A549 (cell line): Measurements from ENCODE around the gene NME3. TPM values are rescaled to one million over a fixed set of nuclear protein-coding genes. Genes with fewer than 3 reads are reported as not detected.
"Not testable (repeated sequence)": the region's sequence is repeated elsewhere in the genome, so short reads cannot be mapped to it uniquely, and the experiment has no call there.

Experiments
- ATAC-seq, 2 experiments: fragments of 200-7000 bp in 1 of 2; fragments of >200 bp in 1 of 2; cut with Nextera tagmentation in 1 of 2; cut with Tn5 transposase in 1 of 2; 3 replicates each; pipeline versions ENCODE4 v1.8.0 to v1.9.1; 2018 to 2020; ENCODE audit warnings: mild to moderate bottlenecking in 1 of 2, moderate library complexity in 1 of 2
- CTCF ChIA-PET: fragments of 300-600 bp; sonication (Branson Sonifier 250); formaldehyde crosslinking; extraction: SDS; loops from one replicate; lab custom pipeline; 2021; ENCODE audit warnings: antibody characterized with exemption, inconsistent platforms; lab: Yijun Ruan, JAX
- POLR2A ChIA-PET: fragments of 350-600 bp; formaldehyde crosslinking; extraction: SDS; loops from one replicate; lab custom pipeline; 2021; ENCODE audit warnings: antibody characterized with exemption, inconsistent platforms; lab: Yijun Ruan, JAX
- DNase-seq, 2 experiments: peaks; one replicate each; pipeline versions ENCODE4 v3.0.0 to v3.0.0-alpha.2; 2011 to 2016; ENCODE audit warnings: low read depth in 1 of 2, low spot score in 1 of 2
- FAIRE-seq: peaks from 2 replicates; lab custom pipeline; 2011; peaks lifted over from hg19 to GRCh38; lab: Jason Lieb, UNC
- H3K27ac ChIP-seq, 2 experiments: fragments of >200 bp; sonication (Bioruptor Twin); formaldehyde crosslinking; 3 replicates each; pipeline ENCODE4 v1.5.1; 2016 to 2017
- H3K4me1 ChIP-seq: fragments of >200 bp; sonication (Bioruptor Twin); formaldehyde crosslinking; 3 replicates; pipeline ENCODE4 v1.6.1; 2016
- H3K4me2 ChIP-seq: fragments of >200 bp; sonication (Bioruptor Twin); formaldehyde crosslinking; 3 replicates; pipeline ENCODE4 v1.6.1; 2016
- H3K4me3 ChIP-seq: fragments of >200 bp; sonication (Bioruptor Twin); formaldehyde crosslinking; 3 replicates; pipeline ENCODE4 v1.5.1; 2016
- H3K9me3 ChIP-seq: fragments of >200 bp; sonication (Bioruptor Twin); formaldehyde crosslinking; 3 replicates; pipeline ENCODE4 v1.6.1; 2016
- CHD2 ChIP-seq: fragments of 150-350 bp; IDR thresholded peaks from 2 replicates; pipeline ENCODE4 v1.6.1; 2014; ENCODE audit warnings: low read length; ENCODE audit not compliant: partially characterized antibody
- CTCF ChIP-seq: fragments of >200 bp; sonication (Bioruptor Twin); formaldehyde crosslinking; IDR thresholded peaks from 3 replicates; pipeline ENCODE4 v1.5.1; 2016
- E2F6 ChIP-seq: IDR thresholded peaks from 2 replicates; pipeline ENCODE4 v1.6.1; 2012; ENCODE audit warnings: low read depth, borderline replicate concordance
- EHMT2 ChIP-seq: fragments of 200-600 bp; sonication (generic); IDR thresholded peaks from 2 replicates; pipeline ENCODE4 v1.6.1; 2016; ENCODE audit warnings: antibody characterized with exemption, low read depth, mild to moderate bottlenecking, moderate library complexity
- ELK1 ChIP-seq: fragments of 150-350 bp; IDR thresholded peaks from 2 replicates; pipeline ENCODE4 v1.6.1; 2014; ENCODE audit warnings: low read depth, mild to moderate bottlenecking, low read length
- EP300 ChIP-seq, 2 experiments: fragments of >200 bp; sonication (Bioruptor Twin); formaldehyde crosslinking; IDR thresholded peaks; 2 replicates in 1 of 2; 3 replicates in 1 of 2; pipeline ENCODE4 v1.6.1; 2016 to 2017
- GATA3 ChIP-seq: IDR thresholded peaks from 2 replicates; pipeline ENCODE4 v1.6.1; 2012; ENCODE audit warnings: borderline replicate concordance
- HDAC2 ChIP-seq: fragments of 200-600 bp; sonication (generic); IDR thresholded peaks from 2 replicates; pipeline ENCODE4 v1.6.1; 2016
- NR3C1 ChIP-seq: fragments of >200 bp; sonication (Bioruptor Twin); formaldehyde crosslinking; IDR thresholded peaks from 3 replicates; pipeline ENCODE4 v1.6.1; 2017
- PBX3 ChIP-seq: IDR thresholded peaks from 2 replicates; pipeline ENCODE4 v1.6.1; 2012
- RAD21 ChIP-seq, 2 experiments: fragments of >200 bp in 1 of 2; sonication (Bioruptor Twin) in 1 of 2; formaldehyde crosslinking in 1 of 2; IDR thresholded peaks in 1 of 2; conservative IDR thresholded peaks in 1 of 2; 2 replicates in 1 of 2; 3 replicates in 1 of 2; pipeline ENCODE4 v1.6.1; 2012 to 2018; ENCODE audit warnings: inconsistent platforms in 1 of 2
- RARB ChIP-seq: fragments of 250-450 bp; sonication (Bioruptor Pico); IDR thresholded peaks from 2 replicates; pipeline ENCODE4 v1.8.0; 2021; ENCODE audit warnings: mild to moderate bottlenecking, moderate library complexity
- RCOR1 ChIP-seq: fragments of 150-350 bp; IDR thresholded peaks from 2 replicates; pipeline ENCODE4 v1.6.1; 2014; ENCODE audit warnings: antibody characterized with exemption, low read length, low read depth
- SMC3 ChIP-seq: fragments of >200 bp; sonication (Bioruptor Twin); formaldehyde crosslinking; IDR thresholded peaks from 3 replicates; pipeline ENCODE4 v1.6.1; 2018; ENCODE audit warnings: inconsistent platforms
- SREBF2 ChIP-seq: fragments of 450-650 bp; IDR thresholded peaks from 2 replicates; pipeline ENCODE4 v1.6.1; 2014; ENCODE audit warnings: mild to moderate bottlenecking, moderate library complexity
- TFCP2L1 ChIP-seq: fragments of 250-450 bp; sonication (Bioruptor Pico); IDR thresholded peaks from 2 replicates; pipeline ENCODE4 v1.5.0; 2021; ENCODE audit warnings: mild to moderate bottlenecking
- USF2 ChIP-seq: fragments of 450-650 bp; IDR thresholded peaks from 2 replicates; pipeline ENCODE4 v1.6.1; 2014; ENCODE audit warnings: antibody characterized with exemption
- ZFP36 ChIP-seq: fragments of 450-650 bp; IDR thresholded peaks from 2 replicates; pipeline ENCODE4 v1.6.1; 2014; ENCODE audit warnings: borderline replicate concordance; ENCODE audit not compliant: partially characterized antibody
- ZNF302 ChIP-seq: fragments of 250-450 bp; sonication (Bioruptor Pico); IDR thresholded peaks from 2 replicates; pipeline ENCODE4 v1.9.0; 2021; ENCODE audit warnings: inconsistent platforms, mild to moderate bottlenecking, moderate library complexity
- ZSCAN20 ChIP-seq: fragments of 250-450 bp; sonication (Bioruptor Pico); IDR thresholded peaks from 2 replicates; pipeline ENCODE4 v1.8.0; 2022; ENCODE audit warnings: mild to moderate bottlenecking, moderate library complexity
- WGBS: methylation state at CpG from one replicate; pipeline ENCODE4 v1.1.6; 2017; ENCODE audit errors: missing lambda C conversion rate; 5-methylcytosine and 5-hydroxymethylcytosine counted together
- polyA plus RNA-seq, 4 experiments: library from polyadenylated mRNA; depleted of rRNA in 3 of 4; stranded (reverse); fragments of >200 nt; fragmentation: RNase III in 1 of 4; extraction: RNeasy Plus Mini Kit Qiagen cat#74134 plus additional on column Dnase treatment in 1 of 4; gene quantifications; 2 replicates in 3 of 4; 3 replicates in 1 of 4; pipeline ENCODE4 v1.2.3, GENCODE V29; 2011 to 2017

Gene NME3
- polyA plus RNA-seq, 2 of the 4 experiments (the other 2 are of a cell fraction) = 15.2 to 49.9 TPM

- no peak for TF ChIP-seq USF2
- no peak for TF ChIP-seq SMC3
- TF ChIP-seq RCOR1 = no peak
Measured at GRCh38 chr16:1734816-1735215, 36.5 kb downstream of the NME3 start (continued).

- no peak for ATAC-seq
- DNase-seq = no peak
- H3K4me2 ChIP-seq = no peak overlapping the region
- peaks cover 6% of the 10 kb centered on the region; the same call in 1 of the 3 replicates for H3K9me3 ChIP-seq
- POLR2A ChIA-PET = no interaction called here
- H3K4me3 ChIP-seq = no peak overlapping the region
- H3K4me1 ChIP-seq = no peaks in the 10 kb centered on the region
- TF ChIP-seq RARB (CRISPR knock-in tag) (no peak), CTCF (no peak), ZFP36 (no peak), CHD2 (no peak), GATA3 (no peak), RAD21 (conservative IDR thresholded peaks at IDR 0.05 in 1 of 2, IDR thresholded peaks at IDR 0.05 in 1 of 2) (no peak), SMC3 (no peak), NR3C1 (no peak), ELK1 (no peak), SREBF2 (no peak), PBX3 (no peak), RCOR1 (no peak), EP300 (IDR thresholded peaks at IDR 0.05) (no peak), EHMT2 (no peak), ZNF302 (CRISPR knock-in tag) (no peak), TFCP2L1 (CRISPR knock-in tag) (no peak), E2F6 (no peak), ZSCAN20 (CRISPR knock-in tag) (no peak), HDAC2 (no peak)
- TF ChIP-seq, all 56 proteins: peak for 0
- no peak overlapping the region for H3K27ac ChIP-seq
- WGBS = 96% methylated on average over 7 of the region's 22 CpGs
- CTCF ChIA-PET = interaction anchor here (1.2 to 6.8 kb wide), 2 partner anchors 9 to 27 kb away, joined by 3 to 34 read pairs; partner anchors contain the start of gene MAPK8IP3
- FAIRE-seq = no peak
Measured at GRCh38 chr16:1734123-1734522, 37.2 kb downstream of the NME3 start.

- H3K4me1 ChIP-seq, H3K9me3 ChIP-seq, H3K4me3 ChIP-seq, FAIRE-seq, DNase-seq, H3K4me2 ChIP-seq, H3K27ac ChIP-seq, ATAC-seq, POLR2A ChIA-PET: not testable (repeated sequence)
- CTCF ChIA-PET = interaction anchor here (1.3 to 6.8 kb wide), 3 partner anchors 20 to 41 kb away, joined by 3 to 34 read pairs (median 4); partner anchors contain the start of gene MAPK8IP3
- WGBS = 96% methylated on average over 13 of the region's 21 CpGs
Measured at GRCh38 chr16:1732551-1732987, 38.8 kb downstream of the NME3 start.
